T-helper 1 cell treated with Interleukin-12 subunit alpha and Interleukin-12 subunit beta and Interleukin-4 antibody, amounts not matched to agents 30 ng/mL and 1 ng/mL, for 36 hours (primary cell): ENCODE results near the gene CARD18. TPM values are rescaled to one million over a fixed set of nuclear protein-coding genes. Genes with fewer than 3 reads are reported as not detected.

ENCODE experiments used
- total RNA-seq: library from RNA; stranded (reverse); gene quantifications from 2 replicates; pipeline ENCODE4 v1.2.3, GENCODE V29; 2022

Gene CARD18
- total RNA-seq, 1 donor from 2014 or later: not detected

Other genes starting within 250 kb of the CARD18 start
- gene CASP12, start 241.3 kb downstream of the CARD18 start, total RNA-seq: not detected in 2 replicates
- 104 and 109 TPM in 2 replicates for gene CASP4, start 171.2 kb downstream of the CARD18 start, total RNA-seq
- 0.17 TPM in 1 of 2 replicates, not detected in the other for gene CASP5, start 116.6 kb downstream of the CARD18 start, total RNA-seq
- 77.3 and 87.9 TPM in 2 replicates for gene CASP1, start 104.6 kb downstream of the CARD18 start, total RNA-seq
- gene CARD16, start 94.4 kb downstream of the CARD18 start, total RNA-seq: 70.4 and 75.6 TPM in 2 replicates